HG02981 (cell line): Measurements from ENCODE around the gene RAI2.

Experiments
- ATAC-seq: cut with Tn5 transposase; IDR thresholded peaks from one replicate; pipeline ENCODE4 v1.9.1; 2021; ENCODE audit warnings: mild to moderate bottlenecking, moderate library complexity; ENCODE audit not compliant: unreplicated experiment

Gene RAI2

DNA sequence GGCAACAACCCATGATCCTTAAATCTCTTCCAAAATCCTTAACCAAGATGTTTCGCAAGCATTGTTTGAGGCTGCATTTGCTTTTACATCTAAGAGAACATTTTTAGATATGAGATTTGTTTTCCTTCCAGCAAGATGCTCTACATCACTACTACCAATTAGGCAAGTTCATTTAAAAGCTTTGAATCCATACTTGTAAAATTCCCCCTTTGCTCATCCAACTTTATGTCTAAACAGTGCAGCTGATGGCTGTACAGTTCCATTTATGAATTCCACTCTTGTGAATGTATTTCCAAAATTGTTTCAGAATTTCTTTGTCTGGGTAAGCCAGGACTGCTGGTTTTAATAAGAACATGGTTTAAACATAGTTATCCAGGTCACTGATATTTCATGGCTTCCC lies 31.5 kb downstream of the RAI2 start:
- ATAC-seq, result no peak

DNA sequence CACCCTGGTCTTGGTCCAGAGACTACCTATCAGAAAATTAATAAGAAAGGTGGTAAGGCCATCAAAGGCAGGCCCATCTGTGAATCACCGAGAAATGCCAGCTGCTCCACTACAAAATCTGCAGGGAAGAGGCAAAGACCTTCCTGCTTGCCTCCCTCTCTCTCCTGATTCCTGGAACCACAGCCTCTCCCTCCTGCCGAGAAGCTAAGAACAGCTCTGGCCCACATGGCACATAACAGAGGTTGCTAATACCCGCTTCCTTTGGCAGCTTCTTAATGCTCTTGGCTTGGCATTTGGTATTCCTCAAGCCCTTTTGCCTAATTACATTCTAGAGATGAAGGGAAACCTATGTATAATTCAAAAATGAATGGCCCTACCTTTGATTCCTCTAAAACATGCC lies 32.9 kb downstream of the RAI2 start:
- no peak for ATAC-seq

GRCh38 chrX:17826609-17827496 lies 34.2 kb downstream of the RAI2 start:
- no peak for ATAC-seq

GRCh38 chrX:17824980-17825379 lies 36.1 kb downstream of the RAI2 start:
- ATAC-seq, result no peak

- ATAC-seq, result no peak
These were observed 38.7 kb downstream of the RAI2 start for GRCh38 chrX:17822351-17822750.

- no peak for ATAC-seq
These were observed 41.0 kb downstream of the RAI2 start for GRCh38 chrX:17820100-17820499.

DNA sequence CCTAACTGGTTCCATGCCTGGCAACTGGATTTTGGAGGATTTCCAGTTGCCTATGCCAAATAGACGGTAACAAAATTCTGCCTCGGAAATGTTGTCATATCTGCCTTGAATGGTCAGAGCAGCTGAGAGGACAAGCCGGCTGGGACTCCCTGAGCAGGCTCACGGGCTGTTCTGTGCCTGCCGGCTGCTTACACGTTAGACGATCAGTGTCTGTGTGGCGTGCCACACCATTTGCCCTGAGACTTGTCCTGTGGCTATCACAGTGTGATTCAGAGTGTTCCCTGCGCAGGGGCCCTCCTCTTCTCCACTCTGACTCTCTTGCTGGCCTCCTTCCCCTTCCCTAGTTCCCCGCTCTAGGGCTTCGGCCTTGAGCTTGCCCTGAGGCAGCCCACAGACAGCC lies 42.4 kb downstream of the RAI2 start:
- no peak for ATAC-seq

GRCh38 chrX:17817251-17817650 lies 43.8 kb downstream of the RAI2 start:
- ATAC-seq, result no peak

GRCh38 chrX:17814557-17814956 lies 46.5 kb downstream of the RAI2 start:
- no peak for ATAC-seq

GRCh38 chrX:17814059-17814458 lies 47.0 kb downstream of the RAI2 start:
- no peak for ATAC-seq

GRCh38 chrX:17813277-17813676 lies 47.8 kb downstream of the RAI2 start:
- no peak for ATAC-seq

- no peak for ATAC-seq
These were observed 48.3 kb downstream of the RAI2 start for GRCh38 chrX:17812763-17813162.

- ATAC-seq, result no peak
These were observed 51.1 kb downstream of the RAI2 start for GRCh38 chrX:17809984-17810383.

GRCh38 chrX:17809273-17809672 lies 51.8 kb downstream of the RAI2 start:
- no peak for ATAC-seq

- ATAC-seq, result no peak
These were observed 56.0 kb downstream of the RAI2 start for GRCh38 chrX:17805120-17805519.

GRCh38 chrX:17803449-17803848 lies 57.6 kb downstream of the RAI2 start:
- ATAC-seq, result no peak

DNA sequence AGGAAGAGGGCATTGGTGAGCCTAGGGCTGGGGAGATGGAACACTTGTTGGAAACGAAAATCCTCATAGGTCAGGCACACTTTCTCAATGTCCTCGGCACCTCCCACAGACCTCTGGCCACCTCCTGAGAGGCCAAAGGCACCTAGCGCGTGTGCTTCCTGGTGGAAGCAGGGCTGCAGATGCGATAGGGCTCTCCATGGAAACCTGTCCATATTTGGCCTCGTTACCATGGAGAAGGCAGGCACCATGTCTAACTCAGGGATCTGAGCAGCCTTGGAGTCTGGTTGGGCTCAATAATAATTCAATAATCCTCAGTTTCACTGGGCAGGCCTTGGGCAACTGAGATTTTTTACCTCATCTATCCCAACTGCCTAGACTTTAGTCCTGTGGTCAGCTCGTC lies 58.3 kb downstream of the RAI2 start:
- ATAC-seq, result no peak

DNA sequence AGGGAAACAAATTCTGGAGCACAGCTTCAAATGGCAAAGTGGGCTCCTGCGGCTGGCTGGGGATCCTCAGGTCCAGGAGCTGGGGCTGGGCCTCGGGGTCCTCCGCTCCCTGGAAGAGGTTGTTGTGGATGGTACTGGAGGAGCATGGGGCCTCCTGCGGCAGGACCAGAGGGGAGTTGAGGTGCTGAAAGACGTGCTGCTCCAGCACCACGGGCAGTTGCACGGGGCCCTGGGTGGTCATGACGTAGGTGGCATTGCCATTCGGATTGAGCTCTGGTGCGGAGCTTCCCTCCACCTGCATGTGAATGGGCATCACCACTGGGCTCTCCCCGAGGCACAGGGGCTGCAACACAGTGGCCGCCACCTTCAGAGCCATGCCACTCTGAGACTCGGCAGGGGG lies 59.7 kb downstream of the RAI2 start:
- no peak for ATAC-seq

GRCh38 chrX:17798921-17799320 lies 62.2 kb downstream of the RAI2 start:
- ATAC-seq, result no peak

GRCh38 chrX:17792826-17793225 lies 68.3 kb downstream of the RAI2 start:
- ATAC-seq, result no peak

- no peak for ATAC-seq
These were observed 72.0 kb downstream of the RAI2 start for GRCh38 chrX:17788956-17789562.

GRCh38 chrX:17788439-17788838 lies 72.7 kb downstream of the RAI2 start:
- no peak for ATAC-seq

DNA sequence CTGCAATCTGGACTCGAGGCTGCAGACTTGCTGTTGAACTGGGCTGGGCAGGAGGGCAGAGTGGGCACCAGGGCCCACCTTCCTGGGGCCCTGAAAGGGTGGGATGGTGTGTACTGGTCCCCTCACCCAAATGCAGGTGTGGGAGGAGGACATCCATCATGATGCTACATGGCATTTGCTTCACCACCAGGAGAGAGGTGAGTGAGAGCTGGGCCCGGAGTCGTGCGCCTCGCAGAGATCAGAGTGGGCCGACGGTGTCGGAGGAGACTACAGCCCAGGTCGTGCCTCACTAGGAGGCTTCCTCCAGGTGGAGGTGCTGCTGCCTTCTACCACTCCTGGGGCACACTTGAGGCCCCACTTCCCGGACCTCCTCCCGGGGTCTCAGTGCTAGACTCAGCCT lies 73.5 kb downstream of the RAI2 start:
- ATAC-seq, result no peak
